Left lung (tissue), 10 donors: Measurements from ENCODE around the gene CTNND2. TPM values are rescaled to one million over a fixed set of nuclear protein-coding genes. Genes with fewer than 3 reads are reported as not detected.

Source experiments
- ATAC-seq: fragments of 200-7000 bp; cut with Tn5 transposase; one replicate; pipeline ENCODE4 v1.9.1; 2020; ENCODE audit warnings: moderate library complexity
- DNase-seq, 4 donors: peaks; one replicate each; pipeline ENCODE4 v3.0.0-alpha.2; 2013 to 2020
- H3K27ac ChIP-seq, 2 donors: fragments of 200-600 bp; sonication (generic) in 1 of 2; one replicate each; pipeline versions ENCODE4 v1.5.0 to v1.8.0; 2020 to 2021
- H3K27me3 ChIP-seq, 2 donors: fragments of 200-600 bp; sonication (generic) in 1 of 2; one replicate each; pipeline versions ENCODE4 v1.5.0 to v1.8.0; 2020 to 2021
- H3K36me3 ChIP-seq, 2 donors: fragments of 200-600 bp; sonication (generic) in 1 of 2; one replicate each; pipeline versions ENCODE4 v1.5.0 to v1.8.0; 2020 to 2021
- H3K4me1 ChIP-seq, 2 donors: fragments of 200-600 bp; one replicate each; pipeline ENCODE4 v1.8.0; 2021
- H3K4me3 ChIP-seq, 2 donors: fragments of 200-600 bp; sonication (generic) in 1 of 2; one replicate each; pipeline versions ENCODE4 v1.5.0 to v1.8.0; 2020 to 2021; ENCODE audit warnings: mild to moderate bottlenecking in 1 of 2
- H3K9me3 ChIP-seq, 2 donors: fragments of 200-600 bp; sonication (generic) in 1 of 2; one replicate each; pipeline versions ENCODE4 v1.5.0 to v1.8.0; 2020 to 2021
- intact Hi-C, 2 donors: fragments of 100-400 bp; cut with DNase I; formaldehyde crosslinking; loops; one replicate each; pipeline versions ENCODE4 v1.11.2 to v1.14.2; 2022
- polyA plus RNA-seq, 6 donors: library from polyadenylated mRNA; unstranded; fragments of 120-200 nt; gene quantifications; one replicate each; pipeline ENCODE4 v1.2.1, GENCODE V29; 2013; ENCODE audit not compliant: insufficient read length in 6 of 6
- total RNA-seq, 2 donors: library from RNA; stranded (reverse); fragmentation: NEBNext Ultra II Directional; extraction: Animal tissue kit (Norgen Biotek cat#: 25700); gene quantifications; one replicate each; pipeline ENCODE4 v1.2.1, GENCODE V29; 2021
- TF ChIP-seq, protein P1 (sequence below), 2 donors: fragments of 200-600 bp; sonication (generic) in 1 of 2; IDR thresholded peaks; one replicate each; pipeline versions ENCODE4 v1.5.0 to v1.8.0; 2021; ENCODE audit warnings: antibody characterized with exemption in 2 of 2
- donor health status: DM: no; HTN: yes; CAD: no.
- donor health status: DM: no; HTN: no; CAD: no.

The CTNND2 gene
- total and polyA plus RNA-seq, 8 donors, result 1.2 to 4.2 (median 2.2) TPM; not detected in 1

DNA sequence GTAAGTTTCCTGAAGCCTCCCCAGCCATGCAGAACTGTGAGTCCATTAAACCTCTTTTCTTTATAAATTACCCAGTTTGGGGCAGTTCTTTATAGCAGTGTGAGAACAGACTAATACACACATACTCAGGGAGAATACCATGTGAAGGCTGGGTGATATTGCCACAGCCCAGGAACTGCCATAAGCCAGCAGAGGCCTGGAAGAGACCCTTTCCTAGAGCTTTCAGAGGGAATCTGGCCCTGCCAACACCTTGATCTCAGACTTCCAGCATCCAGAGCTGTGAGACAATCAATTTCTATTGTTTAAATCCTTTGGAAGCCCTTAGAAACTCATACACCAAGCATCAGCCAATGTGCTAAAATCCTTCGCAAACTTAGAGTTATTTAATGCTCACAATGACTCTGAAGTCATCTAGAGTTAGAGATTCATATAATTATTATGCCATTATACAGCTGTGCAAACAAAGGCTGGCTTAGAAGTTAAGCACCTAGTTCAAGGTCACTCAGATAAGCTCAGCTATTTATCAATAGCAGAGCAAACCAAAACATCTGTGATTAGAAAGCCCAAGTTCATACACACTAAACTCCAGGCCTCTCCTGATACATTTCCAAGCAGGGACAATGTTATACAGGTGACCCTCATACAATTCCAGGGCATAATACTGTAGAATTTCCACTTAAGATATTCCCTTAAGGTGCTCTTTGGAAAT is 611.4 kb downstream of the CTNND2 start:
- TF ChIP-seq, protein P1, sequence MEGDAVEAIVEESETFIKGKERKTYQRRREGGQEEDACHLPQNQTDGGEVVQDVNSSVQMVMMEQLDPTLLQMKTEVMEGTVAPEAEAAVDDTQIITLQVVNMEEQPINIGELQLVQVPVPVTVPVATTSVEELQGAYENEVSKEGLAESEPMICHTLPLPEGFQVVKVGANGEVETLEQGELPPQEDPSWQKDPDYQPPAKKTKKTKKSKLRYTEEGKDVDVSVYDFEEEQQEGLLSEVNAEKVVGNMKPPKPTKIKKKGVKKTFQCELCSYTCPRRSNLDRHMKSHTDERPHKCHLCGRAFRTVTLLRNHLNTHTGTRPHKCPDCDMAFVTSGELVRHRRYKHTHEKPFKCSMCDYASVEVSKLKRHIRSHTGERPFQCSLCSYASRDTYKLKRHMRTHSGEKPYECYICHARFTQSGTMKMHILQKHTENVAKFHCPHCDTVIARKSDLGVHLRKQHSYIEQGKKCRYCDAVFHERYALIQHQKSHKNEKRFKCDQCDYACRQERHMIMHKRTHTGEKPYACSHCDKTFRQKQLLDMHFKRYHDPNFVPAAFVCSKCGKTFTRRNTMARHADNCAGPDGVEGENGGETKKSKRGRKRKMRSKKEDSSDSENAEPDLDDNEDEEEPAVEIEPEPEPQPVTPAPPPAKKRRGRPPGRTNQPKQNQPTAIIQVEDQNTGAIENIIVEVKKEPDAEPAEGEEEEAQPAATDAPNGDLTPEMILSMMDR (IDR thresholded peaks at IDR 0.05), result no peak
- Histone ChIP-seq H3K4me3 (no peak overlapping the region), H3K9me3 (no peaks in the 10 kb centered on the region), H3K27ac (no peak overlapping the region), H3K4me1 (no peaks in the 10 kb centered on the region), H3K36me3 (no peaks in the 10 kb centered on the region), H3K27me3 (no peaks in the 10 kb centered on the region)
- ATAC-seq, result no peak
- intact Hi-C loops, result no loop called here
- DNase-seq, result no peak

DNA sequence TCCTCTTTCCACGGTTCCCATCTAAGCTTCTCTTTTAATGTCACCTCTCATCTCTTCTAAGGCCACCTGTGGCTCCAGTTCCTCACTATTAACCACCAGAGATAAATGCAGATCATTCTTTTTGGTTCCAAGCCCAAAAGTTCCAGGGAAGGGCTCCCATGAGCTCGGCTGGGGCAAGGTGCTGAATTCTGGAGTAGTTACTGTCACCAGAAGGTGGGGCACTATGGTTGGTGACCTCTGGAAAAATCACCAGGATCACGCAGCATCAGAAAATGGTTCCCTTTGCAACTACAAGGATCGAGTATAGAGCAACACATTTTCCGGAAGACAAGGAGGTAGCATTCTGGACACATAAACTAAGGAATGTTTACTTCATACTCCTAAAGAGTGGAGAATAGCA is 614.5 kb downstream of the CTNND2 start:
- intact Hi-C loops, result no loop called here
- Histone ChIP-seq H3K4me1 (no peaks in the 10 kb centered on the region), H3K36me3 (no peaks in the 10 kb centered on the region), H3K27ac (no peak overlapping the region), H3K9me3 (no peaks in the 10 kb centered on the region), H3K27me3 (no peaks in the 10 kb centered on the region), H3K4me3 (no peak overlapping the region)
- no peak for DNase-seq
- TF ChIP-seq, protein P1 (IDR thresholded peaks at IDR 0.05), result no peak
- no peak for ATAC-seq

DNA sequence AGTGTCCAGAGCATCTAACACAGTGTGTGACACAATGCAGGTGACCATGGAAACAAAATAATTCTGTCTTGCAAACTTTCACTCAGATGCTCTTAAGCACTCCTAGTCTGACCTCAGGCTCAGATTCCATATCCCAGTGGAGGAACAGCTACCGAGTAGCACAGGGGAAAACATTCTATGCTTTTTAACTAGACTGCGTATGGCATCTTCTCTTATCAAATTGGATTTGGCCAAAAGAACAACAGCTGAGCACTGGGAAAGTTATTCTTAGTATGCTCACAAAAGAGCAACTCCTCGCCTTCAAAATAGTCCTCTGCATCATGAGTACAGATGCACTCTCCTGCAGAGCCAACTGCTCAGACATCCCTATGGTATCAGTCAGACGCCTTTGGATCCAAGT is 615.0 kb downstream of the CTNND2 start:
- Histone ChIP-seq H3K9me3 (no peaks in the 10 kb centered on the region), H3K27ac (no peak overlapping the region)

DNA sequence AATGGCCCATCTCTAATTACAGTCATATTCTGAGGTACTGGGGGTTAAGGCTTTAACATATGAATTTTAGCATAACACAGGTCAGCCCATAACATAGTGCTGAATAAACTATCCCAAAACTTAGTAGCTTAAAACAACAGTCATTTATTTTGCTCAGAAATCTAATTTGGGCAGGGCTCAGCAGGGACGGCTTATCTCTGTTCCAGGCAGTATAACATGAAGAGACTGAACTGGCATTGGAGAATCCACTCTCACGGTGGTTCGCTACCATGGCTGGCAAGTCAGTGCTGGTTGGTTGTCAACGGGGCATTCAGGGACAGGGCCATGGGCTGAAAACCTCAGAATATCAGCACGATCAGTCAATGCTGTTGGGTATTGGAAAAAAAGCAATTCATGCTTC is 622.4 kb downstream of the CTNND2 start:
- no peak overlapping the region for H3K4me3 ChIP-seq
- intact Hi-C loops, result no loop called here
- peaks cover 0 to 15% of the 10 kb centered on the region in 2 donors for H3K9me3 ChIP-seq
- no peaks in the 10 kb centered on the region for H3K36me3 ChIP-seq
- H3K27me3 ChIP-seq, result no peaks in the 10 kb centered on the region
- DNase-seq (no peak), ATAC-seq (no peak)
- no peaks in the 10 kb centered on the region for H3K4me1 ChIP-seq
- H3K27ac ChIP-seq, result no peak overlapping the region
- TF ChIP-seq, protein P1 (IDR thresholded peaks at IDR 0.05), result no peak

More for the DNA sequence above, 615.0 kb downstream of the CTNND2 start:
- TF ChIP-seq, protein P1 (IDR thresholded peaks at IDR 0.05), result no peak
- no peaks in the 10 kb centered on the region for H3K36me3 ChIP-seq
- no peaks in the 10 kb centered on the region for H3K27me3 ChIP-seq
- no peaks in the 10 kb centered on the region for H3K4me1 ChIP-seq
- no peak overlapping the region for H3K4me3 ChIP-seq
- DNase-seq, result no peak
- intact Hi-C loops, result no loop called here
- no peak for ATAC-seq

DNA sequence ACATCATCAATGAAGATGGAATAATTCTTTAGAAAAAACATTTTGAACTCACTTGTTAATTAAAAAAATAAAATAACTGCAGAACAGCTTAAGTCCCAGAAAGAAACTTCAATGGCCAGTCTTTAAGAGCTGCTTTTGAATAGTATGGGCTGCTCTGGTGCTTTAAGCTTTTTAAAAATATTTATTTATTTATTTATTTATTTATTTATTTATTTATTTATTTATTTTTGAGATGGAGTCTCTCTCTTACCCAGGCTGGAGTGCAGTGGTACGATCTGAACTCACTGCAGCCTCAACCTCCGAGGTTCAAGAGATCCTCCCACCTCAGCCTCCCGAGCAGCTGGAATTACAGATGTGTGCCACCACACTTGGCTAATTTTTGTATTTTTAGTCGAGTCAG is 626.9 kb downstream of the CTNND2 start:
- Histone ChIP-seq H3K4me1 (no peaks in the 10 kb centered on the region), H3K9me3 (peaks cover 0 to 13% of the 10 kb centered on the region in 2 donors), H3K36me3 (no peaks in the 10 kb centered on the region), H3K27ac (no peak overlapping the region), H3K4me3 (no peak overlapping the region), H3K27me3 (no peaks in the 10 kb centered on the region)
- DNase-seq (no peak), ATAC-seq (no peak)
- intact Hi-C loops, result no loop called here
- TF ChIP-seq, protein P1 (IDR thresholded peaks at IDR 0.05), result no peak
